Activated B cell treated with CpG ODN at 0.5 μM for 24 hours (primary cell): ENCODE results near the gene LAMA3. TPM values are rescaled to one million over a fixed set of nuclear protein-coding genes. Genes with fewer than 3 reads are reported as not detected.

Experiments
- ATAC-seq: fragments of 200-7000 bp; cut with Tn5 transposase; one replicate; pipeline ENCODE4 v1.10.0; 2021; ENCODE audit warnings: low read depth, mild to moderate bottlenecking, moderate library complexity
- CTCF ChIA-PET: fragments of 350-600 bp; sonication (Branson Sonifier 250); formaldehyde crosslinking; loops from one replicate; lab custom pipeline; 2021; ENCODE audit warnings: antibody characterized with exemption; lab: Charles Lee
- POLR2A ChIA-PET: fragments of 350-600 bp; sonication (Branson Sonifier 250); formaldehyde crosslinking; loops from one replicate; lab custom pipeline; 2021; ENCODE audit warnings: antibody characterized with exemption; lab: Charles Lee
- DNase-seq: peaks from one replicate; pipeline ENCODE4 v3.0.0; 2022
- H3K27ac Mint-ChIP-seq: one replicate; pipeline ENCODE4 v1.8.0; 2020; ENCODE audit warnings: mixed read lengths
- H3K27me3 Mint-ChIP-seq: one replicate; pipeline ENCODE4 v1.8.0; 2021; ENCODE audit warnings: mixed read lengths
- H3K36me3 Mint-ChIP-seq: one replicate; pipeline ENCODE4 v1.8.0; 2021; ENCODE audit warnings: low read depth, mixed read lengths
- H3K4me1 Mint-ChIP-seq: one replicate; pipeline ENCODE4 v1.8.0; 2021; ENCODE audit warnings: mixed read lengths
- H3K4me3 Mint-ChIP-seq: one replicate; pipeline ENCODE4 v1.8.0; 2020; ENCODE audit warnings: mild to moderate bottlenecking, mixed read lengths
- H3K9me3 Mint-ChIP-seq: one replicate; pipeline ENCODE4 v1.8.0; 2020; ENCODE audit warnings: mixed read lengths
- CTCF ChIP-seq: fragments of 200-600 bp; IDR thresholded peaks from one replicate; pipeline ENCODE4 v1.8.0; 2022; ENCODE audit warnings: antibody characterized with exemption, mild to moderate bottlenecking
- intact Hi-C: fragments of 100-400 bp; cut with micrococcal nuclease; formaldehyde crosslinking; loops from one replicate; pipeline ENCODE4 v1.15.1; 2024
- total RNA-seq: library from RNA; stranded (reverse); gene quantifications from 2 replicates; pipeline ENCODE4 v1.2.3, GENCODE V29; 2022

The LAMA3 gene
- total RNA-seq, 1 donor from 2014 or later = not detected

GRCh38 chr18:23803755-23804154, 114.5 kb downstream of the LAMA3 start:
- ATAC-seq (no peak), DNase-seq (no peak)
- ChIA-PET CTCF (no interaction called here), POLR2A (no interaction called here)
- intact Hi-C loops = no loop called here
- H3K9me3 Mint-ChIP-seq = peaks cover 6% of the 10 kb centered on the region
- H3K4me1 Mint-ChIP-seq = no peaks in the 10 kb centered on the region
- H3K27me3 Mint-ChIP-seq = peaks cover 22% of the 10 kb centered on the region
- H3K4me3 Mint-ChIP-seq = no peak overlapping the region
- H3K36me3 Mint-ChIP-seq = no peaks in the 10 kb centered on the region
- no peak for TF ChIP-seq CTCF
- no peak overlapping the region for H3K27ac Mint-ChIP-seq

GRCh38 chr18:23805898-23806297, 116.6 kb downstream of the LAMA3 start:
- H3K27ac Mint-ChIP-seq = no peak overlapping the region
- H3K4me1 Mint-ChIP-seq = no peaks in the 10 kb centered on the region
- no peaks in the 10 kb centered on the region for H3K36me3 Mint-ChIP-seq
- peaks cover 3% of the 10 kb centered on the region for H3K9me3 Mint-ChIP-seq
- no peak overlapping the region for H3K4me3 Mint-ChIP-seq
- ATAC-seq = no peak
- ChIA-PET POLR2A (no interaction called here), CTCF (no interaction called here)
- peaks cover 18% of the 10 kb centered on the region for H3K27me3 Mint-ChIP-seq
- no peak for TF ChIP-seq CTCF
- intact Hi-C loops = no loop called here
- DNase-seq = no peak

DNA sequence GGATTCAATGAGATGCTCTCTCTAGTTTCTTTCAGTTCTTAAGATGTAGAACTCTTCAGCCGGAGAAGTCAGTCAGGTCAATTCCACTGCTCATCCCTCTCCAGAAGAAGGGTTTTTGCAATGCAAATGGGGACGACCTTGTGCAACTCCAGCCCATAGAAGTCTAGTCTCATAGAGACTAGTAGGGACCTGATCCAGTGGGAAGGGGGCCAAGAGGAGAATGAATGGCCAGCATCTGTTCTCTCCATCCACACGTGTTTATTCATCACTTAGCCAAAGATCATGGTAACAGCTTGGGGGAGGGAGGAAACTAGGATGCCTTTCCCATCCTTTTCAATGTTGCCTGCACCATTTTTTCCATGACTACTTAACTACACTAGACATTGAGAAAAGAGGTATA, 120.2 kb downstream of the LAMA3 start:
- H3K4me1 Mint-ChIP-seq = no peaks in the 10 kb centered on the region
- peaks cover 10% of the 10 kb centered on the region for H3K27me3 Mint-ChIP-seq
- no peak overlapping the region for H3K4me3 Mint-ChIP-seq
- intact Hi-C loops = no loop called here
- peaks cover 2% of the 10 kb centered on the region for H3K9me3 Mint-ChIP-seq
- ChIA-PET POLR2A (no interaction called here), CTCF (interaction anchor here (1.7 kb wide), 1 partner anchor 293 kb away, joined by 4 read pairs; no protein-coding TSS in a partner anchor)
- no peaks in the 10 kb centered on the region for H3K36me3 Mint-ChIP-seq
- ATAC-seq (no peak), DNase-seq (no peak)
- H3K27ac Mint-ChIP-seq = no peak overlapping the region
- no peak for TF ChIP-seq CTCF

DNA sequence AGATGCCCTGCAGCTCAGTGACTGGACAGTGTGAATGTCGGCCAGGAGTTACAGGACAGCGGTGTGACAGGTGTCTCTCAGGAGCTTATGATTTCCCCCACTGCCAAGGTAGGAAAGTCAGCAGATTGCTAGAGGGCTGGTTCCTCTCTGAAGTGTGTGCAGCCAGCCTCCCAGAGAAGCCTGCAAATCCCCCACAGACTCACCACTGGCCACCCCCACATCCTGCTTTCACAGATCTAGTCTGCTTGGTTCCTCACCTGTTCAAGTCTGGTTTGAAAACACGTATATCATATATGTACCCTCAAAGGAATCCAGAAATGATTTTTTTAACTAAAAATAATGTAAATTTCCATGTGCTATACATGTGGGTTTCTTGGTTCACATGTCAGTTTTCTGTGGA, 121.1 kb downstream of the LAMA3 start:
- no peak for ATAC-seq
- ChIA-PET POLR2A (no interaction called here), CTCF (interaction anchor here (1.7 to 2.4 kb wide), 2 partner anchors 188 to 294 kb away, joined by 4 to 9 read pairs; no protein-coding TSS in a partner anchor)
- peaks cover 2% of the 10 kb centered on the region for H3K9me3 Mint-ChIP-seq
- no peak overlapping the region for H3K27ac Mint-ChIP-seq
- H3K27me3 Mint-ChIP-seq = peaks cover 10% of the 10 kb centered on the region
- H3K36me3 Mint-ChIP-seq = no peaks in the 10 kb centered on the region
- no peak for DNase-seq
- H3K4me3 Mint-ChIP-seq = no peak overlapping the region
- H3K4me1 Mint-ChIP-seq = no peaks in the 10 kb centered on the region
- intact Hi-C loops = loop anchor here (5.0 kb wide), 2 partner anchors 202 to 398 kb away; partner anchors contain the start of gene TTC39C
- TF ChIP-seq CTCF = no peak

GRCh38 chr18:23811176-23811575, 121.9 kb downstream of the LAMA3 start:
- no peak overlapping the region for H3K4me3 Mint-ChIP-seq
- intact Hi-C loops = loop anchor here (5.0 kb wide), 2 partner anchors 201 to 399 kb away; partner anchors contain the start of gene TTC39C
- peaks cover 2% of the 10 kb centered on the region for H3K4me1 Mint-ChIP-seq
- ChIA-PET CTCF (interaction anchor here (1.7 to 2.4 kb wide), 3 partner anchors 108 to 295 kb away, joined by 4 to 9 read pairs (median 9); no protein-coding TSS in a partner anchor), POLR2A (no interaction called here)
- peaks cover 5% of the 10 kb centered on the region for H3K27me3 Mint-ChIP-seq
- no peak for DNase-seq
- H3K36me3 Mint-ChIP-seq = no peaks in the 10 kb centered on the region
- H3K9me3 Mint-ChIP-seq = peaks cover 2% of the 10 kb centered on the region
- ATAC-seq = no peak
- TF ChIP-seq CTCF = no peak
- H3K27ac Mint-ChIP-seq = no peak overlapping the region
